ENCODE measurements around the gene NFIC. TPM values are rescaled to one million over a fixed set of nuclear protein-coding genes. Genes with fewer than 3 reads are reported as not detected.

The NFIC gene
- total and polyA plus RNA-seq, 5 experiments from 2014 or later = 5.8 to 34.8 (median 15.8) TPM

DNA sequence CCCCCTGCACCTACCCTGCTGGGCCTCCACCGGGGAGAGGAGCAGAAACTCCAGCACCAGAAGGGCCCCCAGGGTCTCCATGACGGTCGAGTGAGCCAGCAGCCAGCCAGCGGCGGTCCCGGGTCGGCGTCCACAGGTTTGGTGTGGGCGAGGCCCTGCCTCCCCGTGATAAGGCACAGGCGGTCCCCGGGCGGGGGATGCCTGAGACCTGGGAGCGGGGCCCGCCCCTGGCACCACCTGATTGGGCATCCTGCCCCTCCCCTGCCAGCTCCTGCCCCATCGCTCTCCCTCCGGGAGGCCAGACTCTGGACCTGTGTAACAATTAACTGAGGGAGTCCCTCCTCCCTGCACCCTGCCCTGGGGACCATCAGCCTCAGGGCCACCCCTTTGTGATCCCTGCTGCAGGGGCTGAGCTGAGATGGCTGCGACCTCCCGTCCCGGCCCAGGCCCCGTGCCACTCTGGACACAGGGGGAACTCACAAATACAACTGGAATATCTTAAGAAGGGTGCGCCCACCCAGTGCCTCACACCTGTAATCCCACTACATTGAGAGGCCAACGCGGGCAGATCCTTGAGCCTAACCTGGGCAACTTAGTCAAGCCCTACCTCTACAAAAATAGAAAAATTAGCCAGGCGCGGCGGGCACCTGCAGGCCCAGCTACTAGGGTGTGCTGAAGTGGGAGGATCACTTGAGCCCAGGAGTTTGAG is 114.2 kb downstream of the NFIC start, which contains the start of gene SMIM24:
Gene SMIM24 (minus strand): TSS at position 143 of the 709 bp plus-strand sequence. CDS start 62 bp downstream, at position 81.
- POLR2A ChIA-PET = interaction anchor here (1.1 to 1.4 kb wide), 2 partner anchors 12 to 16 kb away, joined by 3 to 4 read pairs; no protein-coding TSS in a partner anchor
- ATAC-seq (no peak), DNase-seq (no peak)
- H3K4me1 Mint-ChIP-seq = peaks cover 12 to 31% (median 13%) of the 10 kb centered on the region in 4 donors
- peak within 1 kb of the TSS in 6 of 10 donors; percentile 19 to 88 (median 62) for H3K4me3 Mint-ChIP-seq
- no peaks in the 10 kb centered on the region for H3K9me3 Mint-ChIP-seq
- peak within 1 kb of the TSS in 3 of 10 donors; percentile 21 to 53 (median 31) for H3K27ac Mint-ChIP-seq
- no peaks in the 10 kb centered on the region for H3K36me3 Mint-ChIP-seq
- H3K27me3 Mint-ChIP-seq = no peaks in the 10 kb centered on the region

DNA sequence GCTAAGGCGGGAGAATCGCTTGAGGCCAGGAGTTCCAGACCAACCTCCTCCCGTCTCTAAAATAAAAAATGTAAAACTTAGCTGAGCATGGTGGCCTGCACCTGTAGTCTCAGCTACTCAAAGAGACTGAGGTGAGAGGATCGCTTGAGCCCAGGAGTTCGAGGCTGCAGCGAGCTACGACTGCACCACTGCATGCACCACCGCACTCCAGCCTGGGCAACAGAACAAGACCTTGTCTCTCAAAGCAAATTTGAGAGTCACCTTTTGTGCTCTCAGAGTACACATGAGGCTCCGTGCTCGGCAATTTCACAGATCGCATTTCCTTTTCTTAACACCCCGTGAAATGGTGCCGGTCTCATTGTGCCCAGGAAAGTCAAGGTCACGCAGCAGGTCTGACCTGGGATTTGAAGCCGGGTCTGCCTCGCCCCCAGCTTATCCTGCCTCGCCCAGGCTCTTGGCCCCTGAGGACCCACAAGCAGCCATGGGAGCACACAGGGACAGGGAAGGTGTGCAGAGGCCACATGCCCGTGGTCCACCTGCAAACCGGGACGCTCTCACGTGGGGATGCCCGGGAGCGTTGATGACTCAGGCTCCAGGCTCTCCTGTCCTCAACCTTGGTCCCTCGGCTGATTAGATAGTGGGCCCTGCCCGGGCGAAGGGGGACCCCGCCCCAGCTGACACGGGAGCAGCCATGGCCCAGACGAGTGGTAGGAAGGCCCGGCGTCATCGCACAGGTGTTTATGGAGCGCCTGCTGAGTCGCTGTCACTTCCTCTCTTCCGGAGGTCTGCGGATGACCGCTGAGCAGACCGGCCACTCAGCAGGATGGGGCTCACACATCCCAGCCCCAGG is 115.1 kb downstream of the NFIC start:
- H3K27ac Mint-ChIP-seq = no peak overlapping the region
- no peaks in the 10 kb centered on the region for H3K36me3 Mint-ChIP-seq
- H3K4me3 Mint-ChIP-seq = no peak overlapping the region
- POLR2A ChIA-PET = interaction anchor here (1.1 kb wide), 1 partner anchor 11 kb away, joined by 3 read pairs; no protein-coding TSS in a partner anchor
- no peak for DNase-seq
- no peak for ATAC-seq
- H3K9me3 Mint-ChIP-seq = no peaks in the 10 kb centered on the region
- peaks cover 12 to 31% (median 13%) of the 10 kb centered on the region in 4 donors for H3K4me1 Mint-ChIP-seq
- H3K27me3 Mint-ChIP-seq = no peaks in the 10 kb centered on the region

DNA sequence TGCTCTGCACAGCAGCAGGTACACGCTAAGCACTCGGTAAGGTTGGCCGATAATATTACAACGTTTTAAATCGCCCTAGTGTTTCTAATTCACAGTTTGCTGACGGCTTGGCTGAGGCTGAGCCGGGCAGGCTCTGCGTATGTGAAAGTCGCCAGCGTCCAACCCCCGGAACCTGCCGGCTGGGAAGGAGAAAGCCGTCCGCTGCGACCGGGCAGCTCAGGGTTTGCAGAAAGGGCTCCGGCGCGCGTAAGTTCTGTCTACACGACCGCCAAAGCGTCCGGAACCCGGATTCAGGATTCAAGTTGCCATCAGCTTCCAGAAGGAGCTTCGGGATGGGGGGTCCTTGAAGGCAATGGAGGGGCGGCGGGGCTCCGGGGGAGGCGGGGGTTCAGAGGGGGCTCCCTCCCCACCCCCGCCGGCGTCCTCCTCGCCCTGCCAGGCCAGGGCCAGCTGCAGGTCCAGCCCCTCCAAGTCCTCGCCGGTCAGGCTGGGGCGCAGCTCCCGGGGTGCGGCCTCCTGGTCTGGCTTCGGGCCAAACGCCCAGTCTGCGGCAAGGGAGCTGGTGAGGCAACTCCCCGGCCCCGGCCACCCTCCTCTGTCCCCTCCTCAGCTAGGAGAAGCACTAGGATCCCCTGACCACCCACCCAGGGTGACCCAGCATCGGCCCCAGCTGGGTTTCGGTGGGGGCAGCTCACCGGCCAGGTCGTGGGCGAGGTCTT is 116.3 kb downstream of the NFIC start:
- DNase-seq (no peak), ATAC-seq (no peak)
- Mint-ChIP-seq H3K36me3 (peaks cover 0 to 2% (median 0%) of the 10 kb centered on the region in 3 donors), H3K9me3 (no peaks in the 10 kb centered on the region), H3K27ac (no peak overlapping the region), H3K4me3 (no peak overlapping the region), H3K4me1 (peaks cover 12 to 31% (median 13%) of the 10 kb centered on the region in 4 donors), H3K27me3 (no peaks in the 10 kb centered on the region)
- POLR2A ChIA-PET = no interaction called here

DNA sequence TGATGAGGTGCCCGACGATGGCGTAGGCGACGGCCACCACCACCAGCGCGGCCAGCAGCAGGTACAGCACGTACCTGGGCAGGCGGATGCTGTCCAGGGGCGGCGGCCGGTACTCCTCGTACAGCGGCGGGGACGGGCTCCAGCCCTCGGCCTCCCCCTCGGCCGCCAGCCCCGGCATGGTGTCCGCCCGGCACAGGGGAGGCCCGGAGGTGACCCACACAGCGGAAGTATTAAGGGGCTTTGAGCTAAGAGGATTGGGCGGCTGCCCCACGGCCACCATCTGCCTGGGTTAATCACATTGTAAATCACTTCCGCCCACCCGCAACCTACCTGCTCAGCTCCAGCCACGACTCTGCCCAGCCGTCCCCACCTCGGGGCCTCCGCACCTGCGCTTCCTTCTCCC is 116.8 kb downstream of the NFIC start, which contains the start of gene SMIM44:
Gene SMIM44 (minus strand): TSS at position 216 of the 403 bp plus-strand sequence. CDS start 38 bp downstream, at position 178.
- Mint-ChIP-seq H3K9me3 (no peaks in the 10 kb centered on the region), H3K4me3 (no peak within 1 kb of the TSS), H3K36me3 (peaks cover 0 to 2% (median 0%) of the 10 kb centered on the region in 3 donors), H3K27me3 (no peaks in the 10 kb centered on the region), H3K27ac (peak within 1 kb of the TSS in 1 of 10 donors; percentile 82), H3K4me1 (peaks cover 8 to 25% (median 9%) of the 10 kb centered on the region in 4 donors)
- no peak for ATAC-seq
- DNase-seq = no peak
- POLR2A ChIA-PET = no interaction called here

DNA sequence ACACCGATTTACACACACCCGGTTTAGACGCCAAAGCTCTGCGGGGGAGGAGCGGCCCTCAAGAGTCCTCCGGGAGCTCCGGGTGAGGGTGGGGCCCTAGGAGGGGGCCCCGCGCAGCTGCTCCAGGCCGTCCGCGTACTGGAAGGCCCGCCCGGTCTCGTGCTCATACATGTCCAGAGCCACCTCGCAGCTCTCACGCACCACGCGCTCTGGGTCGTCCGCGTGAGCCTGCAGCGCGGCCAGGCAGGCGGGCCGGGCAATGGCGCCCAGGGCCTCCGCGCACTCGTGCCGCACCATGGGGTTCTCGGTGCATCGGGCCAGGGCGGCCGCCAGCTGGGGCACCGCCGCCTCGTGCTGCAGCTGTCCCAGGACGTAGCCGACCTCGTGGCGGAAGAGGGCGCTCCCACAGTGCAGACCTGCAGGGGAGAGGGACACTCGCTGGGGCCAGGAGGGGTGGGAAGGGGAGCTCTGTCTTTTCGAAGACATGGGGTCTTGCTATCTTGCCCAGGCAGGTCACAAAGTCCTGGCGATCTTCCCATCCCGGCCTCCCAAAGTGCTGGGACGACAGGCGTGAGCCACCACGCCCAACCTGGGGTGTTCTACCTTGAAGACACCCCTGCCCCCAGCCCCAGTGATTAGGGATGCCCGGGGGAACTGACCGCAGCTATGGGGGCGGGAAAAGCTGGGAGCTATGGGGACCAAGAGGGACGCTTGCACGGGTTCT is 125.2 kb downstream of the NFIC start:
- Mint-ChIP-seq H3K4me1 (peaks cover 0 to 13% (median 1%) of the 10 kb centered on the region in 4 donors), H3K36me3 (peaks cover 0 to 36% (median 6%) of the 10 kb centered on the region in 3 donors), H3K27me3 (no peaks in the 10 kb centered on the region), H3K27ac (no peak overlapping the region), H3K9me3 (no peaks in the 10 kb centered on the region), H3K4me3 (no peak overlapping the region)
- ATAC-seq (no peak), DNase-seq (no peak)
- POLR2A ChIA-PET = interaction anchor here (0.6 to 1.1 kb wide), 2 partner anchors 10 to 11 kb away, joined by 3 read pairs; no protein-coding TSS in a partner anchor

DNA sequence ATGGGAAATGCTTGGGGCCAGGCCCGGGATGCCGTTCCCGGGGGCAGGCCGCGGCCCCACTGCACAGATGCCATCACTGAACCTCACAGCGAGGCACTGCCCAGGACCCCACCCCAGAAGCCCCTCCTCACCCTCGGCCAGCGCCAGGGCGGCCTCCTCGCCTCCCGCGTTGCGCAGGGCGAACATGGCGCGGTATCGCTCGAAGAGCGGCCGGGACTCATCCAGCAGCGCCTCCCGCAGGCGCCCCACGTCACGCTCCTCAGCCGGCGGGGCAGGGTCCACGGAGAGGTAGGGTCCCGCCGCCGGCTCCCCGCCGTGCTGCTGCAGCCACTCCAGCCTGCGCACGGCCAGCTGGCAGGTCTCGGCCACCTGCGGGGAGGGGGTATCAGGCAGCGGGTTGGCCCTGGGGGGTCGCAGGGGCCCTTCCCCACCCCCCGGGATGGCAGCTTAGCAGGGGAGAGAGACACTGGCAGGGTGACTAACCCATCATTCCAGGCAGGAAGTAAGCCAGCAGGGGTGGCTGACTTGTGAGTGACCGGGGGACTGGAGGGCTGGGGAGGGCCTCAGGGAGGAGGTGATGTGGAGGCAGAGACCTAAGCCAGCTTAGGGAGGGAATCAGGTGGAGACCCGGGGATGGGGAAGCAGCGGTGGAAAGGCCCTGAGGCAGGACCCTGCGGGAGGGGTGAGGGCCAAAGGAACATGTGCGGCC is 125.9 kb downstream of the NFIC start:
- ATAC-seq = no peak

DNA sequence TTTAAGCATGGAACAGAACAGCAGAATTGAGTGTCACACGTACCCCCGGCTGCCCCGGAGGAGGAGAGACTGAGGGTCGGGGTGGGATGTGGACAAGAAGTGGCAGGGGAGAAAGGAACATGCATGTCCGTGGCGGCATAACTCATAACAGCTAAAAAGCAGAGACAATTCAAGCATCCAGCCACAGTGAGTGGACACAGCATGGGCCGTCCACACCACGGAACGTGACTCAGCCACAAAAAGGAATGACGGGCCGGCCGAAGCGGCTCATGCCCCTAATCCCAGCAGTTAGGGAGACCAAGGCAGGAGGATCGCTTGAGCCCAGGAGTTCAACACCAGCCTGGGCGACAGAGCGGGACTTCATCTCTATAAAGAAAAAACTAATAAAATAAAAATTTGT is 126.5 kb downstream of the NFIC start:
- Mint-ChIP-seq H3K4me1 (peaks cover 3 to 21% (median 6%) of the 10 kb centered on the region in 4 donors), H3K27ac (peak overlapping the region in 1 of 10 donors; percentile 51), H3K4me3 (no peak overlapping the region), H3K27me3 (no peaks in the 10 kb centered on the region), H3K36me3 (peaks cover 0 to 43% (median 8%) of the 10 kb centered on the region in 3 donors), H3K9me3 (no peaks in the 10 kb centered on the region)
- POLR2A ChIA-PET = interaction anchor here (1.1 kb wide), 1 partner anchor 12 kb away, joined by 3 read pairs; no protein-coding TSS in a partner anchor
- ATAC-seq (no peak), DNase-seq (no peak)

More for the DNA sequence above, 125.9 kb downstream of the NFIC start:
- Mint-ChIP-seq H3K4me1 (peaks cover 2 to 18% (median 4%) of the 10 kb centered on the region in 4 donors), H3K36me3 (peaks cover 0 to 40% (median 7%) of the 10 kb centered on the region in 3 donors), H3K27ac (peak overlapping the region in 1 of 10 donors; percentile 51), H3K27me3 (no peaks in the 10 kb centered on the region), H3K4me3 (no peak overlapping the region), H3K9me3 (no peaks in the 10 kb centered on the region)
- POLR2A ChIA-PET = interaction anchor here (0.6 to 1.1 kb wide), 2 partner anchors 9 to 11 kb away, joined by 3 read pairs; no protein-coding TSS in a partner anchor
- no peak for DNase-seq

DNA sequence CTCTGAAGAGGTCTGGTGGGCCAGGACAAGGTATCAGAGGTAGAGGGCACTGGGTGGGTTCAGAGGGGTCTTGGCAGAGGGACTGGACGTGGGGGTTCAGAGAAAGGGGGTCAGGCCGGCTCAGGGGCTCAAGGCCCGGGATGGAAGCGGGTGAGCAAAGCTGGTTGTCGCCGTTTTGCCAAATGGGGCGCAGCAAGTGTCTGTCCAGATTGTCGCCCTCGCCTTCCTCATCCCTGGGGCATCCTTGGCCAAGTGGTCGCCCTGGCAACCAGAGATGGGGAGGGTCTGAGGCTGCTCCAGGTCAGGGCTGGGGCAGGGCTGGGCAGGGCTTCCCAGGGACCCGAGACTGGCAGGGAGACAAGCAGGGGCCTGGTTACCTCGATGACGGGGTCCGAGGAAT is 127.3 kb downstream of the NFIC start:
- no peak for ATAC-seq
- peaks cover 0 to 43% (median 8%) of the 10 kb centered on the region in 3 donors for H3K36me3 Mint-ChIP-seq

DNA sequence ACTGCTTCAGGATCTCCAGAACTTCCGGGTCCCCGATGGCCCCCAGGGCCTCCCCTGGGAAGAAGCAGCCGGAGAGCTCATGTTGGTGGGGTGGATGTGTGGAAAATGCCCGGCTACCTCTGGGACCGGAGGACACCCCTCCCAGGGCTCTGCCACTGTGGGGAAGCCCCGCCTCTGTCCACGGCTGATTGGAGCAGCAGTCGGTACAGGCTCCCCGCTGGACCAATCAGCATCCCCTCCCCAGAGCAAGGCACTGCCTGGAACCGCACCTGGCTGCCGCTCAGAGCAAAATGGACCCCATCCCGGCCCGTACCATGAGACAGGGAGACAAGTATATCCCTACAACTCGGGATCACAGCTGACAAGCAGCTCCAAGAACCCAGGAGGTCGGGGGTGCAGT is 127.7 kb downstream of the NFIC start:
- H3K27ac Mint-ChIP-seq = no peak overlapping the region
- POLR2A ChIA-PET = no interaction called here
- DNase-seq = no peak
- H3K4me1 Mint-ChIP-seq = peaks cover 6 to 29% (median 12%) of the 10 kb centered on the region in 4 donors
- H3K4me3 Mint-ChIP-seq = no peak overlapping the region
- peaks cover 0 to 43% (median 8%) of the 10 kb centered on the region in 3 donors for H3K36me3 Mint-ChIP-seq
- no peaks in the 10 kb centered on the region for H3K9me3 Mint-ChIP-seq
- ATAC-seq = peak in 1 of 2 donors; percentile 73
- H3K27me3 Mint-ChIP-seq = no peaks in the 10 kb centered on the region

More for the DNA sequence above, 127.3 kb downstream of the NFIC start:
- DNase-seq = no peak
- H3K4me3 Mint-ChIP-seq = no peak overlapping the region
- peaks cover 4 to 25% (median 9%) of the 10 kb centered on the region in 4 donors for H3K4me1 Mint-ChIP-seq
- no peaks in the 10 kb centered on the region for H3K9me3 Mint-ChIP-seq
- POLR2A ChIA-PET = no interaction called here
- H3K27me3 Mint-ChIP-seq = no peaks in the 10 kb centered on the region
- H3K27ac Mint-ChIP-seq = no peak overlapping the region

DNA sequence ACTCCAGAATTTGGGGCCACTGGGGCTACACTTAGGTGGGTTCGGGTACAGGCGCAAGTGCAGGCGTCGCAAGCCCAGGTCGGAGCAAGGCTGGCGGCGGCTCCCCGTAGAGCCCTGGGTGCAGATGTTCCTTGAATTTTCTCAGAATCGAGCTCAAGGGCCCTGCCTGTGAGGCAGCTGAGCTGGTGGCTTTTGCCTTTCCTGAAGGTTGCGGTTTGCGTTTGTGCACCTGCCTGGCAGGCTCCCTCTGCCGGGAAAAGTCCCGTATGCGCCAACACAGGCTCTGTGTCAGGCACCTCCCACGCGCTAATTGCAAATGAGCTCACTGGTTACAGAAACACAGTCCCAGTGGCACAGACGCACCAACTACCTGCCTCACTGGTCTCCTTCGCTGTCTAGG is 128.2 kb downstream of the NFIC start:
- DNase-seq = peak in 2 of 10 donors; percentile 21 to 40
- Mint-ChIP-seq H3K27ac (peak overlapping the region in 4 of 10 donors; percentile 25 to 80 (median 38)), H3K36me3 (peaks cover 0 to 41% (median 8%) of the 10 kb centered on the region in 3 donors), H3K27me3 (no peaks in the 10 kb centered on the region), H3K9me3 (no peaks in the 10 kb centered on the region), H3K4me1 (peaks cover 8 to 31% (median 15%) of the 10 kb centered on the region in 4 donors), H3K4me3 (peak overlapping the region in 3 of 10 donors; percentile 6 to 37 (median 34))
- peak; percentile 60 to 67 for ATAC-seq
- POLR2A ChIA-PET = interaction anchor here (0.5 kb wide), 1 partner anchor 14 kb away, joined by 4 read pairs; no protein-coding TSS in a partner anchor

Data from naive thymus-derived CD8-positive, alpha-beta T cell (primary cell).